HG03025 (cell line): Measurements from ENCODE around the gene RNF222.
"Not testable (repeated sequence)": the region's sequence is repeated elsewhere in the genome, so short reads cannot be mapped to it uniquely, and the experiment has no call there.

Experiments
- ATAC-seq: cut with Tn5 transposase; IDR thresholded peaks from one replicate; pipeline ENCODE4 v1.9.1; 2021; ENCODE audit warnings: mild to moderate bottlenecking, moderate library complexity; ENCODE audit not compliant: unreplicated experiment, low FRiP score

The RNF222 gene

DNA sequence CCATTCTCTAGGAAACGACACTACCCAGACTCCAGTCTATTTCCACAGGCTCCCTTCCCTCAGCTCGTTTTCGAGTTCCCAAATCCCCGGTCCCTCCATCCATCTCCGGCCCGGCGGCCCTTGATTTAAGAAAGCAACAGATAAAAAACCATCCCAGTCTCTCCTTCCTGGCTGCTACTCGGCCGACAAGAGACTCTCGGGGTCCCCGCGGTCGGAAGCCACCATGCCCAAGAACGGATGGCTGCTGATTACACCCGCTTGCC is 14.8 kb downstream of the RNF222 start:
- no peak for ATAC-seq

DNA sequence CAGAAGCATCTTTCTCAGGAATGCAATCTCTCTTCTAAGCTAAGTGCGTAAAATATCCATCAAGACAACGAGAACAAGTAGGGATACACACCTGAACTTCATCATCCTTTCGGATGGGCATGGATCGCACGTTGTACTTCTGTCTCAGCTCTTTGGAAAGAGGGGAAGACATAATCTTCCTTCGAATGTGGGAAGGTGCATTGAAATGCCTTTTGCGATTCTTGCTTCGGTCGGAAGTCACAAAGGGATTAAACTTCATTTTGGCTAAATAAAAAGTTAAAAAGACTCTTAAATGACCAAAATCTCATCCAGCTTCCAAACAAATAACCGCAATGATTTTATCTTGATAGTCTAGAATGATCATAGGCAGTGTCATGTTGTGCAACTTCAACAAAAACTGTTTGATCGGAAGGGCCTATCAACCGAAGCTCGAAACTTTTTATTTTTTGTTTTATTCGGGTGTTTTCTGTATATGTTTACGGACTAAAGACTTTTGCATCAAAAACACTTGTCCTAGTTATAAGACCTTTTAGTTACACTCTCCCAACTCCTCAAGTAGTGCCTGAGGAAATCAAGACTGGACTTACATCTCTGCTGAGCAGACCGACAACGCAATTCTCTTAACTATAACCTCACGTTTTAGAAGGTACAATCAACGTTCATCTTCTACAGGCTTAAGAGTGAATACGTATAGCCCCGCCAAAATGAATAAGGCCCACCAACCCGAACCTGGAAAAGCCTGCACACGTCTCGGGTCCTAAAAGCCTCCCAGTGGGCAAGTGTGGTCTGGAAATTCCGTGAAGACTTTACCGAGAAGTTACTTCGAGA is 15.4 kb downstream of the RNF222 start:
- no peak for ATAC-seq

DNA sequence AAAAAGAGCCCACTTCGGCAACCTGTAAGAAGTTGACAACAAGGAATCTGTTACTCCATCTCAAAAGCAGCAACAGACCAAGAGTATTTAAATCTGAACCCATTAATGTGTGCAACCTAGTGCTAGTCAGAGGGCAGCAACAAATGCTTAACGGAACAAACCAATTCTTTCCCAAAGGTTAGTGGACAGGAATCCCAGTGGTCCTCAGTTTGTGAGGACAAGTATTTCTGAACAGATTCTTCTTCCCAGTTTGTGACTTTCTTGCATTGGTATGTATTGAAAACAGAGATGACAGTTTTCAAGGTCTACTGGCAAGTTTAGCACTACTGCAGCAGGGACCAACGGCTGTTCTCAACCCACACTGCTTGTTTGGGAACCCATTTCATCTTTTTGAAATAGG is 17.6 kb downstream of the RNF222 start:
- no peak for ATAC-seq

DNA sequence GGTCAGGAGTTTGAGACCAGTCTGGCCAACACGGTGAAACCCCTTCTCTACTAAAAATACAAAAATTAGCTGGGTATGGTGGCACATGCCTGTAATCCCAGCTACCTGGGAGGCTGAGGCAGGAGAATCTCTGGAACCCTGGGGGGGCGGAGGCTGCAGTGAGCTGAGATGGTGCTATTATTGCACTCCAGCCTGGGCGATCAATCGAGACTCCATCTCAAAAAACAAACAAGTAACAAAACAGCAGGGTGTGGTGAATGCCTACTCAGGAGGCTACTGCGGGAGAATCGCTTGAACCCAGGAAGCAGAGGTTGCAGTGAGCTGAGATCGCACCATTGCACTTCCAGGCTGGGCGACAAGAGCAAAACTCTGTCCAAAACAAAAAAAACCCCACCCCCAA is 19.5 kb downstream of the RNF222 start:
- not testable (repeated sequence) for ATAC-seq

DNA sequence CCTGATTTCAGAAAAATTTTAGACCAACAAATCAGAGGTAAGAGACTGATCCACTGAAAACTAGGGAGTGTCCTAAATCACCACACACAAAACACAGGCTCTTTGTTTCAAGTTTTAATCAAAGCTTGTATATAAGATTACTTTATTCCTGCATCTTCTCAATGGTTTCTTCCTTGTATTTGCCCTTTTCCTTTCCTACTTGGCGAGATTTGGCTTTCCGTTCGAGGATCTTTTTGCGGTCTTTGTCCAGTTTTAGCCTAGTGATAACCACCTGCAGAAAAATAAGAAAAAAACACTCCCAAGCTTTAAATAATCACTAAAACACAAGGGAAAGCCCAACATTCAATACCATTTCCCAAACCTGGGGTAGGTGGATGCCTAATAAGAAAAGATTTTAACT is 20.2 kb downstream of the RNF222 start:
- ATAC-seq = no peak

DNA sequence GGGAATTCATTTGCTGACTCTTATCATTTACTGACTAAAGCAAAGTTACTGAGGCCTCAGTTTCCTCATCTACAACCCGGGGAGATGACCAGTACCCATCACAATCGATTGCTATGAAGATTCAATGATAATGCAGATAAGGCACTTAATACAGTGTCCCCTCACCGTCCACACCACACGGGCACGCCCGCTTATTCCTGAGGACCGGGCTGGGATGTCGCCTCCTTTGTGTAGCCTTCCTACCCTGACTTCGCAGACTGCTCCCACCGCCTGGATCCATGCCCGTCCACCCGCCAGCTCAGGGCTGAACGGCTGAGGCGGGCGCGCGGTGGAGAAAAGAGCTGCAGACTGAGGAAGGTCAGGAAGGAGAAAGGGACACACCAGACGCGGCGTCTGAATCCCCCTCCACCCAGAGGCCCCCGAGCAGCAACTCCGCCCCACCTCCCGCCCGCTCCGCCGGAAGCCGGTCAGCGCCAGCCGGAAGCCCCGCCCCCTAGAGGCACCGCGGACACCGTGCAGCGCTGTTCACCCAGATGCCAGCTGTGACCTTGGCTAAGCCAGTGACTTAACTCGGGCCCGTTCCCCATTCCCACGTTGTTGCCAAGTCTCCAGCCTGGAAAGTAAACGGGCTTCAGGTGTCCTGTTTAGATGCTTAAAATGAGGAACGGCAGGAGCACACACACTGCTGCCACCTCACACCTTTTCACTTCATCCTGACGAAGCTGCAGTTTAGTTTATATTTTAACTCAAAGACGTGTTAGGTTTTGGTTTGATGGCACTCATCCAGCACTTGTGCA is 21.2 kb downstream of the RNF222 start, which contains the start of gene KRABD2:
Gene KRABD2, minus strand, starts transcription at position 434 of the 797 bp plus-strand sequence.
- peak; percentile 85 for ATAC-seq

DNA sequence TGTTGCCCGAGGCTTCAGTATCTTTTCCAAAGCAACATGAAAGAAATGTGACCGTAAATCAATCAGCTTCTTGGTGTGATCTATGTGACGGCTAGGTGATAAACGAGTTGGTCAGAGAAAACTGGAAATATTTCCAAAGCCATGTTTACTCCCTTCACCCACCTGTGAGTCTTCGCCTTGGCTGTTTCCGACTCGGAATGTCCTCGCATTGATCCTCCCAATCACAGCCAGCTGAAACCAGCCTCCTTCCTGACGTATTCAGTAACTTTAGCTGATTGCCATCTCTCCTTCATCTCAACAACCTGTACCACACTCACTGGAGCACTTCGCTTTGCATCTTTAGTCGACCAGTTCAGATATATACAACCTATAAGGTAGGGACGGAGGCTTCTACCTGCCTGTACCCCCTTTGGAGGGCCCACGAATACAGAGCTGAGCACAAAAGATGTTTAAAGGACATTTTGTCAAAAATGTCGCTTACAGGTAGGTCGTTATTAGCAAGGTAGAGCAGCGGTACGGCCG is 21.8 kb downstream of the RNF222 start:
- no peak for ATAC-seq

DNA sequence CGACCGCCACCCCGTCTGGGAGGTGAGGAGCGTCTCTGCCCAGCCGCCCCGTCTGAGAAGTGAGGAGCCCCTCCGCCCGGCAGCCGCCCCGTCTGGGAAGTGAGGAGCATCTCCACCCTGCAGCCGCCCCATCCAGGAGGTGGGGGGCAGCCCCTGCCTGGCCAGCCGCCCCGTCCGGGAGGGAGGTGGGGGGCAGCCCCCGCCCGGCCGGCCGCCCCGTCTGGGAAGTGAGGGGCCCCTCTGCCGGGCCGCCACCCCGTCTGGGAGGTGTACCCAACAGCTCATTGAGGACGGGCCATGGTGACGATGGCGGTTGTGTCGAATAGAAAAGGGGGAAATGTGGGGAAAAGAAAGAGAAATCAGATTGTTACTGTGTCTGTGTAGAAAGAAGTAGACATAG is 23.8 kb downstream of the RNF222 start:
- not testable (repeated sequence) for ATAC-seq

DNA sequence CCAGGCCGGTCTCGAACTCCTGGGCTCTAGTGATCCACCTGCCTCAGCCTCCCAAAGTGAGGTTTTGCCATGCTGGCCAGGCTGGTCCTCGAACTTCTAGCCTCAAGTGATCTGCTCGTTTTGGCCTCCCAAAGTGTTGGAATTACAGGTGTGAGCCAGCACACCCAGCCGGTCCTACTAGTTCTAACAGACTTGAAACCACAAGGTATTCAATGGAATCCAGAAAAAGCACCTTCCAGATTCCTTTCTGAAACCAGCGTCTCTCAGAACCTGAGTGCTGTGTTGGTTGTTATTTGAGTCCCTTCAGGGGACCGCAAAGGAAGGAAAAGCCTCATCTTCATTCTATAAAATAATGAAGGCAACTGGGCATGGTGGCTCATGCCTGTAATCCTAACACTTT is 25.2 kb downstream of the RNF222 start:
- no peak for ATAC-seq

DNA sequence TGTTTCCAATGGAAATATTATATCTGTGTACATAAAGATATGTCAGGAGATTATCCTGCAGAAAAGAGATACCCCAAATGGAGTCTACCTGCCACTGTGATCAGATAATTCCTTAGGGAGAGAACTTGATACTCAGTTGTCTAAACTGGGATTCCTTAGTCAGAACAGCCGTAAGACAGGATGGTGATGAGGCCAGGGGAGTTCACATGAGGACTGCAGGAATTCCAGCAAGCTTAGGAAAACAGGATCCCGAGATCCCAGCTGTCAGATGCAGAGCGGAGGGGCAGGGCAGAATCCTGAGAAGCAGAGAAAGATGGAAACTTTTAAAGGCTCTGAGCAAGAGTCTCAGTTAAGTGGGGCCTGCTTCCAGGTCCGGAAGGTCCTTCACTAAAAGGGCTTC is 25.8 kb downstream of the RNF222 start:
- ATAC-seq = no peak

DNA sequence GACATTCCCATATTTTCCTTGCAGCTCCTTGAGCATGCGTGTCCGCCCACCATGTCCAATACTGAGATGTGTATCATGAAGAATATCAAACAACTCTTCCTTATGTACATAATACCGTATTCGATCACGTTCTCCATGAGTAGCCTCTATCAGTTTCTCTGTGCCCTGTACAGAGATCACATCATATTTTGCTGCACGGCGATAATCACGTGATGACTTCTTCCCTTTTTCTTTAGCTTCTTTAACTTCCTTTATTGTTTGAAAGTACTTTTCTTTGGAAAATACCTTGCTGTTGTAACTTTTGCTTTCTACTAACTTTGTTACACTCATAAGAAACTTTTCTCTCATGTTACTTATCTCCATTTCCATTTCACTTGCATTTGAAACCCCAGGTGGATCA is 27.7 kb downstream of the RNF222 start:
- no peak for ATAC-seq

DNA sequence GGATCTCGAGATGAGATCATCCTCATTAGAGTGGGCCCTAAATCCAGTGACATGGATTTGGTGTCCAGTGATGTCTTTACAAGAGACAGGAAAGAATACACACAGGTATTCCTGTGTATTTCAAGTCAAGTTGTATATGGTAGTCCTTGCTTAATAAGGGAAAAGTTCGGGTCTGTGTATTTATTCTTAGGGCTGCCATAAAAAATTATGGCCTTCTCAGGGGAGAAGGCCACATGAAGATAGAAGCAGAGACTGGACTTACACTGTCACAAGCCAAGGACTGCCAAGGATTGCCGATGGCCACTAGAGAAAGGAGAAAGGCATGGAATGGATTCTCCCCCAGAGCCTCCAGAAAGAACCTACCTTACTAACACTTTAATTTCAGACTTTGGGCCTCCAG is 29.4 kb downstream of the RNF222 start:
- ATAC-seq = no peak

DNA sequence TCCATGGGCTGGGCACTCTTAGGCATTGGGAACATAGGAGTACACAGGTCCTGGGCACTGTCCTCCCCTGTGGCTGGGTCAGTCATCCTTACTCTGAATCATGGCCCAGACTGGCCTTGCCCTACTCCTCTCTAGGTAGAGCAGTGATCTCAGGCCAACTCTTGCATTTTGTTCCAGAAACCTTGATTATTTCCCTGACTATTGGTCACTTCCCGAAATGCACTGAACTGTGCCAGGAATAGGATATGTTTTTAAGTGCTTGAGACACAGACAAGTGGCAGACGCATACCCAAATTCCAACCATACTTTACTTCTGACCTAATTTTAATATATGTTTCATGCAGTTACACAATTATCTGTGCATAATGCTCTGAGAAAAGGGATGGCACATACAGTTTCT is 31.4 kb downstream of the RNF222 start:
- no peak for ATAC-seq

DNA sequence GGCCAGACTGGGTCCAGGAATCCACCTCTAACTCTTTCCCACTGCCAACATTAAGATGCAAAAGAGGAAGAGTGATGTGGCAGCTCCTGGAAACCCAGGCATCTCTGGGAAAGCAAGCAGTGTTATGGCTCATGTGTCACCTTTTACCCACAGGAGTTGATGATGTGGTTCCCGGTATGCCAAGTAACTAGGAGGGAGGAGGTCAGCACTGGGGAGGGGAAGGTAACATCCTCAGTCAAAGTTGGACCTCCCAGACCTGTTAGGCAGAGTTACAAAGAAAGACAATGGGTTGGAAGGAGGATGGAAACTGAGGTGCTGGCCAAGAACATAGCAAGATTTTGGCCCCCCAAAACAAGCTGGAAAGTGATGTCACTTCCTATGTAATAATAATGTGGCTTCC is 32.5 kb downstream of the RNF222 start:
- no peak for ATAC-seq

DNA sequence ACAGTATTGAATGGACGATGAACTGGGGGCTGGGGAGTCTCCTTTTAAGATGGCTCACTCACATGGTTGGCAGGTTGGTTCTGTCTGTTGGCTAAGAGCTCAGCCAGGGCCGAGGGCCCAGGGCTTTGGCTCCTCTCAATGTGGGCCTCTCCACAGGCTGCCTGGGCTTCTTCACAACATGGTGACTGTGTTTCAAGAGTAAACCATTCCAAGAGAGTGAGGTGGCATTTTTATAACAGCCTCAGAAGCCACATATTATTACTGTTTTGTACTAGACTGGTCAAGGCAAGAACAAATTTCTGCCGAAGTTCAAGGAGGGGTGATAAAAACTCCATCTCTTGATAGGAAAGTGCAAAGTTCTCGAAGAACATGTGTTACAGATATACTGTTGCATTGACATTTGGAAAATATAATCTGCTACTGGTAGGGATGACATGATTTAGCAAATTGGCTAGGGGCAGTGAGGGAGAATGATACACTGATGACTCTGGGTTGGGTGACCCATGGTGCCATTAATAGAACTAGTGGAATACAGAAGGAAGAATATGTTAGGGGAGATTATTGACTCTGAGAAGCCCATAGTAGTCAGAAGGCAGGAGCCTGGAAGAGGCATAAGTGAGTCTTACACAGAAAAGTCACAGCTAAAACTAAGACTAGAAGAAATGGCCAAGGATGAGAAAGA is 34.8 kb downstream of the RNF222 start:
- no peak for ATAC-seq

DNA sequence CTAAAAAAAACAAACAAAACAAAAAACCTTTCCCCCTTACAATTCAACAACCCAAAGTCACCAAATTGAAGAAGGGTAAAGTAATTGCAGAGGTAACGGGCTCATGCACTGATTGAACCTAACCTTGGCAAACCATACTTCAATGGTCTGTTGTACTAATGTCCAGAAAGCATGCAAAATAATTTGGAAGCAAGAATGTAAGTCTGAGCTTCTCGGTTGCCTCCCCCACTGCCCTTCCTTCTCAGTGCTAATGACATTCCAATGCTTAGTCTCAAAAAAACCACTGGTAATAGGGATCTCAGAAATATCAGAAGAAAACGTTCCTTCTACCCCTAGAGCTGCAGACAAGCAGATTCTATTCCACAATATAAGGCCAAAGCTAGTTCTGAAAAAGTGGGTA is 36.9 kb downstream of the RNF222 start:
- no peak for ATAC-seq

DNA sequence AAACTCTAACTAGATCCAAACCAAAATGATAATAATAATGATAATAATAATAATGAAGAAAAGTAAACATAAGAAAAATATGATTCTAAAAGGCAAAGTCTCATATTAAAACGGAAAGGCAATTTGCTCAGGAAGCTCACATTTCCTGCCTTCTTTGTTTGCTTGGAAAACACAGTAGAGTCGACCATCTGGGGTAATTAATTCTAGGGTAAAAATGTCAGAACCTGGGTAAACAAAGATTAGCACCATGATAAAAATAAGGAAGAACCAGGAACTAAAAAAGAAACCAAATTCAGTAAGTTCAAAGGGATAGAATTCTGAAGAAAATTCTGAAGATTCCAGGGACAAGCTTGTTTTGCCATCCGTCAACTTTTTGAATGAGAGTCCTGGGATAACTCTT is 37.4 kb downstream of the RNF222 start:
- no peak for ATAC-seq

DNA sequence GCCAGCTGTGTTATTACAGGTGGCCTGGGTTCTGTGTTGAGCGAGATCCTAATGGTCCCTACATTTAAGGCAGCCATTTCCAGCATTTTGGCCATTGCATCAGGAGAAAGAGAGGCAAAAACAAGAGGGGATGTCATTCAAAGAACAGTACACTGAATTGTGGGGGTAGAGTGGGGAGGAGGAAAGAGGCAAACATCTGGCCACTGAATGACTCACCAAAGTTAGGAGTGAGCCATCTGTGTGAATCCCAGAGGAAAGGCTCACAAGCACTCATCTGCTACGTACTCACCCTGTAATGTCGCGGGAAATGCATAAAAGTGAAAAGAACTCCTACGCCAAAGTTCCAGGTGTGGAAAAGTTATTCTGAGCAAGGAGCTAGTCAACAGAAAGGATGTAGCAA is 37.9 kb downstream of the RNF222 start:
- no peak for ATAC-seq

DNA sequence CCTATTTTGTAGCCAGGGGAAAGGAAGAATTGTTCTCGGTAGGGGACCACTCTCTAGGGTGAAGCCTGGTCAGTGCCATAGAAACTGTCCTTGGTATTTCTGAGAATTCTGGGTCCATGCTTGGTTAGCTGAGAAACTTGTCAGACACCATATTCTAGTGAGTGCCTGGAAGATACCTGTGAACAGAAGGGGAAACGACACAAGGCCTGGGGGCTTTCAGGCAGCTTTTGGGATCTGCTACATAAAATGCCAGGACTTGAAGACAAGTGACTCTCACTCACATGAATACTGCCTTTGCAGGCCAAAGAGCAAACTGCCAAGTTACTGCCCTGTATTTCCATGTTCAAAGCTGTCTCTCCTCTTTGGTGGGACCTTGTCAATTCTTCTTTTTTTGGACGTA is 39.7 kb downstream of the RNF222 start:
- no peak for ATAC-seq

DNA sequence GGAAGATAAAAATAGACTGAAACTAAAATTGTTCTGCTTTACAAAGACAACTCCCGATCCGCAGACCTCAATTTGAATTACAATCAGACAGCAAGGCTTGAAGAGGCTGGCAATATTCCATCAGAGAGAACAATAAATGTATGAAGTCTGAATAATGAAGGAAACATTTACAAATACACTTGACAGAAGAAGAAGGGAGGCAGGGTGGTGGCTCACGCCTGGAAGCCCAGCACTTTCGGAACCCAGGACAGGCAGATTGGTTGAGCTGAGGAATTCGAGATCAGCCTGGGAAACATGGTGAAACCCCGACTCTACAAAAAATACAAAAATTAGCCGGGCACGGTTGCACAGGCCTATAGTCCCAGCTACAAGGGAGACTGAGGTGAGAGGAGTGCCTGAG is 43.4 kb downstream of the RNF222 start:
- no peak for ATAC-seq

DNA sequence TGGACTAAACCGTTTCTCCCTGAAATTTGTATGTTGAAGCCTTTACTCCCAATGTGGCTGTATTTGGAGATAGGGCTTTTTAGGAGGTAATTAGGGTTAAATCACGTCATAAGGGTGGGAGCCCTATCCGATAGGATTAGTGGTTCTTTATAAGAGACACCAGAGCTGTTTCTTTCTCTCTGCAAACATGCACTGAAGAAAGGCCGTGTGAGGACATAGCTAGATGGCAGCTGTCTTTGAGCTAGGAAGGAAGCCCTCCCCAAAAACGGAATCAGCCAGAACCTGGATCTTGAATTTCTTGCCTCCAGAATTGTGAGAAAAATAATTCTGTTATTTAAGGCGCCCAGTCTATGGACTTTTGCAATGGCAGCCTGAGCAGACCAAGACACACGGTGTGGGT is 43.9 kb downstream of the RNF222 start:
- ATAC-seq = no peak
